Measurements from ENCODE around the gene ZMYND8.

- TF ChIP-seq MAFK (IDR thresholded peaks at IDR 0.05; ENCODE audit: low read depth, low read length) (no peak), CTCF (IDR thresholded peaks at IDR 0.05; ENCODE audit: control extremely low read depth in 1 of 3, insufficient read depth in 1 of 3, low read depth in 1 of 3, low read length in 3 of 3) (no peak), TAF1 (IDR thresholded peaks at IDR 0.05; ENCODE audit: low read depth, low read length) (no peak), KDM1A (IDR thresholded peaks at IDR 0.05; ENCODE audit: borderline replicate concordance, low read length) (no peak), SRF (IDR thresholded peaks at IDR 0.05; ENCODE audit: low read depth, low read length) (no peak), YY1 (IDR thresholded peaks at IDR 0.05; ENCODE audit: low read depth, low read length) (no peak), ZNF274 (IDR thresholded peaks at IDR 0.05; ENCODE audit: borderline replicate concordance, extremely low read depth, low read length) (no peak)
Measured at GRCh38 chr20:47160992-47161391, 195.5 kb downstream of the ZMYND8 start.

Measured in H1 (cell line).